Panc1 (cell line): ENCODE results near the gene RASSF6. TPM values are rescaled to one million over a fixed set of nuclear protein-coding genes. Genes with fewer than 3 reads are reported as not detected.
A peak's percentile ranks its signal among the peaks of the same experiment; 100 is the strongest.

ENCODE experiments used
- ATAC-seq: fragments of 200-7000 bp; cut with Tn5 transposase; 2 replicates; pipeline ENCODE4 v1.9.1; 2020; ENCODE audit warnings: mild to moderate bottlenecking, moderate library complexity
- BruUV-seq: library from RNA; stranded (reverse); fragments of 400-500 nt; replicated peaks from 2 replicates; lab custom pipeline; 2021; lab: Mats Ljungman, UMichigan
- CTCF ChIA-PET: fragments of 300-600 bp; sonication (Branson Sonifier 250); formaldehyde crosslinking; loops from one replicate; lab custom pipeline; 2022; ENCODE audit warnings: antibody characterized with exemption; lab: Charles Lee
- POLR2A ChIA-PET: fragments of 300-600 bp; sonication (Branson Sonifier 250); formaldehyde crosslinking; loops from one replicate; lab custom pipeline; 2022; ENCODE audit warnings: antibody characterized with exemption; lab: Charles Lee
- DNase-seq: peaks from one replicate; pipeline ENCODE4 v3.0.0-alpha.2; 2010; ENCODE audit warnings: low read depth, low spot score
- H3K27ac ChIP-seq: 2 replicates; pipeline ENCODE4 v1.5.1; 2011; ENCODE audit warnings: mild to moderate bottlenecking, low read length, inconsistent platforms
- H3K27me3 ChIP-seq: fragments of 200-500 bp; sonication (Bioruptor generic); 2 replicates; pipeline ENCODE4 v1.6.0; 2014; ENCODE audit warnings: low read length, inconsistent platforms; ENCODE audit not compliant: control insufficient read depth, insufficient read depth
- H3K36me3 ChIP-seq: fragments of 200-500 bp; sonication (Bioruptor generic); 2 replicates; pipeline ENCODE4 v1.5.1; 2014; ENCODE audit warnings: inconsistent platforms, mild to moderate bottlenecking, low read length, moderate library complexity; ENCODE audit not compliant: control insufficient read depth, insufficient read depth
- H3K4me1 ChIP-seq: 2 replicates; pipeline ENCODE4 v1.5.1; 2011; ENCODE audit warnings: inconsistent platforms, mild to moderate bottlenecking, low read length, moderate library complexity; ENCODE audit not compliant: control insufficient read depth, insufficient read depth
- H3K4me3 ChIP-seq, 2 experiments: 2 replicates each; pipeline ENCODE4 v1.5.1; 2011 to 2012; ENCODE audit warnings: low read depth in 2 of 2, low read length in 2 of 2, mild to moderate bottlenecking in 2 of 2, inconsistent platforms in 1 of 2, moderate library complexity in 1 of 2
- H3K9me3 ChIP-seq: fragments of 200-500 bp; sonication (Bioruptor generic); 2 replicates; pipeline ENCODE4 v1.5.1; 2014; ENCODE audit warnings: low read depth, mild to moderate bottlenecking, inconsistent platforms, low read length, moderate library complexity; ENCODE audit not compliant: control insufficient read depth, insufficient read depth
- POLR2AphosphoS5 ChIP-seq: IDR thresholded peaks from 2 replicates; pipeline ENCODE4 v1.6.1; 2012; ENCODE audit warnings: mild to moderate bottlenecking, low read depth, low read length, moderate library complexity
- REST ChIP-seq, 2 experiments: IDR thresholded peaks; 2 replicates each; pipeline ENCODE4 v1.6.1; 2011 to 2012; ENCODE audit warnings: low read depth in 2 of 2, control low read depth in 1 of 2, low read length in 1 of 2, mild to moderate bottlenecking in 1 of 2, moderate library complexity in 1 of 2; ENCODE audit not compliant: insufficient read depth in 1 of 2
- SIN3A ChIP-seq: IDR thresholded peaks from 2 replicates; pipeline ENCODE4 v1.6.1; 2012; ENCODE audit warnings: low read depth, mild to moderate bottlenecking, low read length, moderate library complexity, borderline replicate concordance; ENCODE audit not compliant: insufficient read depth
- TCF7L2 ChIP-seq: IDR thresholded peaks from 2 replicates; pipeline ENCODE4 v1.6.1; 2011; ENCODE audit warnings: mild to moderate bottlenecking, low read depth, low read length, inconsistent platforms
- in situ Hi-C: cut with HindIII; loops from 2 replicates; pipeline ENCODE4 v1.10.0; 2016; ENCODE audit warnings: low sequenced_read_pairs, low pct_unique_long_range_greater_than_20kb
- intact Hi-C: fragments of 100-400 bp; cut with micrococcal nuclease; formaldehyde crosslinking; loops from one replicate; pipeline ENCODE4 v1.10.0; 2022; ENCODE audit not compliant: unreplicated experiment
- total RNA-seq: library from RNA; stranded (reverse); gene quantifications from one replicate; pipeline ENCODE4 v1.2.1, GENCODE V29; 2021; ENCODE audit not compliant: unreplicated experiment
- TF ChIP-seq, protein P1 (sequence below): fragments of 450-650 bp; IDR thresholded peaks from 2 replicates; pipeline ENCODE4 v1.5.1; 2017; ENCODE audit warnings: mild to moderate bottlenecking

RASSF6 gene
- total RNA-seq, 1 experiment from 2014 or later = 0.15 TPM

- Histone ChIP-seq H3K4me1 (no peaks in the 10 kb centered on the region), H3K9me3 (no peaks in the 10 kb centered on the region), H3K36me3 (no peaks in the 10 kb centered on the region), H3K27me3 (no peaks in the 10 kb centered on the region), H3K27ac (no peak overlapping the region), H3K4me3 (no peak overlapping the region)
- DNase-seq (no peak), ATAC-seq (no peak)
- no peak for TF ChIP-seq SIN3A
- no peak for TF ChIP-seq REST (IDR thresholded peaks at IDR 0.05; ENCODE audit: insufficient read depth in 1 of 2, low read depth in 2 of 2, low read length in 1 of 2)
- TF ChIP-seq, protein P1, sequence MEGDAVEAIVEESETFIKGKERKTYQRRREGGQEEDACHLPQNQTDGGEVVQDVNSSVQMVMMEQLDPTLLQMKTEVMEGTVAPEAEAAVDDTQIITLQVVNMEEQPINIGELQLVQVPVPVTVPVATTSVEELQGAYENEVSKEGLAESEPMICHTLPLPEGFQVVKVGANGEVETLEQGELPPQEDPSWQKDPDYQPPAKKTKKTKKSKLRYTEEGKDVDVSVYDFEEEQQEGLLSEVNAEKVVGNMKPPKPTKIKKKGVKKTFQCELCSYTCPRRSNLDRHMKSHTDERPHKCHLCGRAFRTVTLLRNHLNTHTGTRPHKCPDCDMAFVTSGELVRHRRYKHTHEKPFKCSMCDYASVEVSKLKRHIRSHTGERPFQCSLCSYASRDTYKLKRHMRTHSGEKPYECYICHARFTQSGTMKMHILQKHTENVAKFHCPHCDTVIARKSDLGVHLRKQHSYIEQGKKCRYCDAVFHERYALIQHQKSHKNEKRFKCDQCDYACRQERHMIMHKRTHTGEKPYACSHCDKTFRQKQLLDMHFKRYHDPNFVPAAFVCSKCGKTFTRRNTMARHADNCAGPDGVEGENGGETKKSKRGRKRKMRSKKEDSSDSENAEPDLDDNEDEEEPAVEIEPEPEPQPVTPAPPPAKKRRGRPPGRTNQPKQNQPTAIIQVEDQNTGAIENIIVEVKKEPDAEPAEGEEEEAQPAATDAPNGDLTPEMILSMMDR = peak; percentile 64; the same call in 1 of the 2 replicates
- in situ Hi-C loops (no loop called here), intact Hi-C loops (loop anchor here (5.0 to 10.0 kb wide), 3 partner anchors 59 to 541 kb away; no protein-coding TSS in a partner anchor)
- ChIA-PET POLR2A (interaction anchor here (0.7 kb wide), 1 partner anchor 16 kb away, joined by 5 read pairs; no protein-coding TSS in a partner anchor), CTCF (no interaction called here)
- no TSS peak for BruUV-seq
Observed at GRCh38 chr4:73593631-73594241, 26.5 kb downstream of the RASSF6 start.

DNA sequence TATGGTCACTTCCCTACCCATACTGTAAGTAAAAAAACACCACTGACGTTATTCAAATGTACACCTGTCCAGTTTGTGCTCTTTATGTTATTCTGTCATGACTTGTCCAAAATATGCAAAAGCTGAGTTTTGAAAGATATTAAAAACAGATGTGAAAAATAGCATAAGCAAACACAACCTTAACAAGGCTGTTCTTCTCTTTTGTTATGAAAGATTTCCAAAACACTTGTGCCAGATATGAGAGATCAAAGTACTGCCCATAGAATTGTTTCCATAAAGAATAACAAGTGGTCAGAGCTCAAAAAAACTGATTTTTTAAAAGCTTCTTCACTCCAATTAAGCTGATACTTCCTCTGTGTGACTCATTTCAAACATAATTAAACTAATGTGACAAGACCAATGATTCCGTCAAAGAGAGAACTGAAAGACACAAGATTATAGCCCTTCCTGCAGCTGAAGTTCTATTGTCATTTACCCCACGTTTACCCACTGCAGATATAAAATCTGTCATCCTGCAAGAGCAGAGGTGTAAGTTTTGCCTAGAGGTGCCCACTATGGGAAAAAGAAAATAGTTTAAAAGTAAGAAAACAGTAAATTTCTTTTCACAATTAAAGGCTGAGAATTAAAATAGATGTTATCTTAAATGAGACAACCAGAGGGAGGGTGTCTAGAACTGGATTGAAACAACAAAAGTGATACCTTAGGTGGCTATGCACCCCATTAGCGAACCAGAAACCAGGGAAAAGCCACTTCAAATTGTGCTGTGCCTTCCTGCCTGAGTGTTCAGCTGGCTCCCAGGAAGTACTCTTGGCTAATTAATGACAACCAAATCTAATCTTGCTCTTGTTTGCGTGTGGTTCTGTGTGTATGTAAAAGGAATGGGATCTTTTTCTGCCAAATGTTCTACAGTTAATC, 30.1 kb downstream of the RASSF6 start:
- H3K4me3 ChIP-seq = no peak overlapping the region
- no peaks in the 10 kb centered on the region for H3K27me3 ChIP-seq
- no peak for DNase-seq
- TF ChIP-seq SIN3A (no peak), TCF7L2 (no peak), REST (IDR thresholded peaks at IDR 0.05; ENCODE audit: insufficient read depth in 1 of 2, low read depth in 2 of 2, low read length in 1 of 2) (no peak), POLR2AphosphoS5 (no peak)
- TF ChIP-seq, protein P1 = no peak
- CTCF ChIA-PET = no interaction called here
- no peaks in the 10 kb centered on the region for H3K36me3 ChIP-seq
- H3K9me3 ChIP-seq = no peaks in the 10 kb centered on the region
- in situ Hi-C loops (no loop called here), intact Hi-C loops (loop anchor here (5.0 to 10.0 kb wide), 3 partner anchors 62 to 545 kb away; no protein-coding TSS in a partner anchor)
- POLR2A ChIA-PET = no interaction called here
- no peak overlapping the region for H3K27ac ChIP-seq
- no peaks in the 10 kb centered on the region for H3K4me1 ChIP-seq
- BruUV-seq = no TSS peak
- ATAC-seq = no peak
